IPS-NIHi7 (cell line): ENCODE results near the gene SCFD1.

Experiments
- DNase-seq: peaks from one replicate; pipeline ENCODE4 v3.0.0; 2012; ENCODE audit warnings: mixed read lengths; ENCODE audit errors: extremely low spot score

Gene SCFD1

DNA sequence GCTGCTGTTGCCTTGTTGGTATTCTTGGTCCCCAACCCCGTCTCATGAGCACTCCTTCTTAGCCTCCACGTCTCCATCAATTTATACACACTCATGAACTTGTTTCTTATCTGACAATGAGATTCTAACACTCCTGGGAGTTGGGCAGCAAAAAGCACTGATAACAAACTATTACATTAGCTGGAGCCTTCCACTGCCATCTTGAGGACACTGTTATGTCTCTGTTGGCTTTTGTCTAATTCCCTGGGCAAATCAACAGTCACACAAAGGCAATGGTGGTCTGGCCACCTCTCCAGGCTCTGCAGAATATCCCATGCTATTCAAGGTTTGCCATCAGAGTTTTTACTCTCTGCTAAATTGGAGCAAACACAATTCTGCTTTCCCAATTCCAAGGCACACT, 134.5 kb downstream of the SCFD1 start:
- DNase-seq, result no peak

DNA sequence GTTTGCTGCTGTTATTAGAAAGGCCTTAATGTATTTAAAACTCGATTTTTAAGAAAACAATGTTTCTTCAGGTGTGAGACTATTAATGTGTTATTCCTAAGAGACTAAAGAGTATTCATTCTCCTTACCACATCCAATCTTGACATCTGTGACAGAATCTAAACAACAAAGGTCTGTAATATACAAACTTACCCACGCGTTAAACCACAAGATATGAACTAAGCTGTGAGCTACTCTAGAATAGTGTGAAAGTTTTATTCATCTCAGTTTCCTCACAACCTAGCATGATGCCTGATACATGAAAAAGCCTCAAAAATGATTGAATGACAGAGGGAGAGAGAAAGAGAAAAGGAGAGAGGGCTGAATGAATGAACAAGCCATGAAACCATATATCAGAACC, 135.0 kb downstream of the SCFD1 start:
- no peak for DNase-seq

DNA sequence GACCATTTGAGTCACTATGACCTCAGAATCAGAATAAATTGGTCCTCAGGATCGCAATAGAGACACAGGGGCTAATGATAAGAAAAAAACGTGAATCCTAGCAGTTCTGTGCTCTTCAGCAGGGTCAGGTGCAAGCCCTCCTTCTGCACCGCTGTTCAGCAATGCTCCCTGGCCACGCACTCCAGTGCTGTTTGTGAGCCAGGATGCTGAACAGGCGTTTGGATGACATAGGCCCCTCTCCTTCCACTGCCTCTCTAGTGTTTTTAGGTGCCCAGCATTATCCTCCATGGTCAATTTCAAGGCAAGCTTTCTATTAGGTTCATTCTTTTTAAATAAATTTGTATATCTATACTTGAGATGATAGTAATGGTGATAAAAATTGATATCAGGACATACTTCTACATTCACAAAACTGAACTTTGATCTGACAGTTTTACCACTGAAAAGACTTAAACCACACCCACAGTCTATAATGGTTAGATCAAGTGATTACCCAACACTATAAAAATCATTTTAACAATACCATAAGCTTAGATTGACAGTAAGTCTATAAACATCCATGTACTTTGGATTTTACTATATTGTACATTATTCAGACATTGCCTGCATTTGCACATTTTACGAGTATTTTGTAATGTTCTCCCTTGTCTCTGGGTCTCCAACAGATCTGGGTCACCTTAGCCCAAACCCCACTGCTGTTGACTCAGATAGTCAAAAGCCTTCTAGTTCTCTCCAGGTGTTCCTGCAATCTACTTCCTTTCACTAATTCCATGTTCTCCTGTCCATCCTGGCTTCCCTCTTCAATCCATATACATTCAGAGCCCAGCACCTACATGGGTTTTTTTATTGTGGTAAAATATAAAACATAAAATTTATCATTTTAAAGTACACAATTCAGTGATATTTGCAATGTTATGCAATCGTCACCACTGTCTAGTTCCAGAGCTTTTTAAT, 137.3 kb downstream of the SCFD1 start:
- DNase-seq, result no peak

DNA sequence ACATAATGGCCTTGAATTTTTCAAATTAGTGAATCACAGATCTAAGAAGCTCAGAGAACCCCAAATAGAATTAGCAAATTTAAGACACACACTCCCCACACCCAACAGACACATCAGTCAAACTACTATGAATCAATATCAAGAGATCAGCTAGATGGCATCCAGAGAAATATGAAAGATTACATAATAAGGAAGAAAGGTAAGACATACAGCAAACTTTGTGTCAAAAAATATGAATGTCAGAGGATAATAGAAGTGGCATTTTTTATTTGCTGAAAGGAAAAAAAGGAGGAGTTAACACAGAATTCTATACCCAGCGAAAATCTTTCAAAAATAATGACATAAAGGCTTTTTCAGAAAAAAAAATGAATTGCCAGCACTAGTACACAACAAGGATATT, 141.8 kb downstream of the SCFD1 start:
- DNase-seq, result no peak

DNA sequence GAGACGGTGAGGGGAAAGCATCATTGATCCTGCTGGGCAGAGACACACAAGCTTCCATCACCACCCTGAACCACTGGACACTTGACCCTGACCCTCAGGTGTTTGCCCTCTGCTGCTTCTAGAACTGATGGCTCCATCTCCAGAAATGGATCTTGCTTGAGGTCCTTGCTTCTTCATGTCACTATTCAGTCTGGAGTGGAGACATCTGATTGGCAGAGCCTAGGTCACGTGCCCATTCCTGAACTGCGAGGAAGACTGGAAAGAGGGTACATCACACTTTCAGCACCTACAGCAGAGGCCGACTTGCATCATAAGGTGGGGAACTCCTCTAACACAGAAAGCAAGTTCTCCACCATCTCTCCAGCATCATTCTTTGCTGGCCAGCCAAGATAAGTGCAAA, 145.5 kb downstream of the SCFD1 start:
- DNase-seq, result no peak

DNA sequence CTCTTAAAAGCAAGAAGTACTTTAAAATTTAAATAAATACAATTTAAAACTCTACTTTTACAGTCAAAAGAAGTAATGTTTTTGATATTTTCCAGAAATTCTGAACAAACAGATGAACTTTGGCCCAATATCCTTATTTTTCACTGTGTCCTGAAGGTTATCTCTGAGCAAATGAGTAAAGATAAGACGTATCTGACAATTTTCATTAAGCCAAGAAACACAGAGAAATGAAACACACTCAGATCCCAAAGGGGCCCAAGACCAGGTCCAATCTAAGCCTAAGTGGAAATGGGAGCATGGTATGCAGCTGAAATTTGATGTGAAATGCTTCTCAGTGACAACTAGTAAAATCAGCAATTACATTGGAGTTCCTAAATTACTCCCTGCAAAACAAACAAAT, 146.7 kb downstream of the SCFD1 start:
- DNase-seq, result no peak

DNA sequence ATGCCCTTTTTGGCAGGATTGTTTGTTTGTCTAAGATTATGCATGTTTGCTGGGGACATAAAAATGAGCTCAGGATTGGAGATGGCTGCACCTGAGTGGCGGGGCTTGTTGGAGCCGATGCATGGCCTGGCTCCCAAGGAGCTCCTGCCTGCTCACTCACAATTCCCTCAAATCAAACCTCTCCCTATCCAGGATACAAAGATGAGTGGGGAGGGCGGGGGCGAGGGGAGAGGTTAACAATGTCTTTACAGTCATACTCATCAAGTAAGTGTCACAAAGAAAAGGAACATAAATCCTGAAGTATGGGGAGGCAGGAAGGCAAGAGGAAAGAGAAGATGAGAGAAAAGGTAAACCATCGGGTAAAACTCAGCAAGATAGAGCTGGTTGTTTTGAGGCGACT, 148.3 kb downstream of the SCFD1 start:
- no peak for DNase-seq

DNA sequence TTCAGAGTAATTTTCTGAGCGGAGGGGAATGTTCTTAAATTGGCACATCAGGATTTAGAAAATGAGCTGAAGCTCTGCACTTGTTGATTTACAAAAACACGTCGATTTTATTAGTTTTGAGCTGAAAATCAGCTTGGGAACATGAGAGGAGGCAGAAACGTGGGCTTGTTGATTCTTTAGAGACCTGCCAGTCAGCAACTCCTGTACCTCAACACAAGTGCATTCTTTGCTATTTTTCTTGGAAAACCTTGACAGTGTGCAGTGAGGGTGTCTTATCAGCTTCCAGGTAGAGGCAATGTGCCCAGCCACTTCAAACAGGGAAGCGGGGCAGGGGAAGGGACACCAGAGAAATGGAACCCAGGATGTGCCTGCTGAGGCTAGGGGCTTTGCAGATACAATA, 149.5 kb downstream of the SCFD1 start:
- DNase-seq, result no peak

DNA sequence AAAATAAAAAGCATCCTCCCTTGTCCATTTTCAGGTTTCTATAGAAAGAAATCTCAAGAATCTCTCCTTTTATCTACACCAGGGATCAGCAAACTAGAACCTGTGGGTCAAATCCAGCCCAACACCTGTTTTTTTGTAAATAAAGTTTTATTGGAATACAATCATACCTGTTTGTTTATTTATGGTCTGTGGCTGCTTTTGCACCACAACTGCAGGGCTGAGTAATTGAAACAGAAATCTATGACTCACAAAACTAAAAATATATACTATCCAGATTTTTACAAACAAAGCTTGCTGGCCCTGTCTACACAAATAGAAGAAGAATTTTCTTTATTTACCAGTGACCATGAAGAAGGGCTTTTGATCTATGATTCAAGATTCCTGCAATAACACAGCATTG, 157.1 kb downstream of the SCFD1 start:
- no peak for DNase-seq
